Measurements from ENCODE around the gene TNIK.

The TNIK gene

GRCh38 chr3:171282041-171282440, 178.2 kb downstream of the TNIK start:
- no peaks in the 10 kb centered on the region for H3K4me1 ChIP-seq (ENCODE audit: insufficient read depth, insufficient read length)
- TF ChIP-seq SUZ12 (IDR thresholded peaks at IDR 0.05; ENCODE audit: extremely low read depth, insufficient read depth, insufficient read length) (no peak), YY1 (IDR thresholded peaks at IDR 0.05; ENCODE audit: insufficient read depth, insufficient read length) (no peak), ZNF274 (IDR thresholded peaks at IDR 0.05; ENCODE audit: low read depth, low read length) (no peak)
- no peak for DNase-seq (ENCODE audit: low read depth, low spot score)
- H3K9me3 ChIP-seq (ENCODE audit: insufficient read depth, low read length): no peaks in the 10 kb centered on the region
- H3K36me3 ChIP-seq (ENCODE audit: insufficient read depth, insufficient read length, low read length): no peaks in the 10 kb centered on the region
- H3K27me3 ChIP-seq (ENCODE audit: insufficient read depth, insufficient read length): no peaks in the 10 kb centered on the region
- H3K4me3 ChIP-seq (ENCODE audit: insufficient read length, low read depth): no peak overlapping the region
- H3K9ac ChIP-seq (ENCODE audit: insufficient read length, low read depth): no peak overlapping the region

DNA sequence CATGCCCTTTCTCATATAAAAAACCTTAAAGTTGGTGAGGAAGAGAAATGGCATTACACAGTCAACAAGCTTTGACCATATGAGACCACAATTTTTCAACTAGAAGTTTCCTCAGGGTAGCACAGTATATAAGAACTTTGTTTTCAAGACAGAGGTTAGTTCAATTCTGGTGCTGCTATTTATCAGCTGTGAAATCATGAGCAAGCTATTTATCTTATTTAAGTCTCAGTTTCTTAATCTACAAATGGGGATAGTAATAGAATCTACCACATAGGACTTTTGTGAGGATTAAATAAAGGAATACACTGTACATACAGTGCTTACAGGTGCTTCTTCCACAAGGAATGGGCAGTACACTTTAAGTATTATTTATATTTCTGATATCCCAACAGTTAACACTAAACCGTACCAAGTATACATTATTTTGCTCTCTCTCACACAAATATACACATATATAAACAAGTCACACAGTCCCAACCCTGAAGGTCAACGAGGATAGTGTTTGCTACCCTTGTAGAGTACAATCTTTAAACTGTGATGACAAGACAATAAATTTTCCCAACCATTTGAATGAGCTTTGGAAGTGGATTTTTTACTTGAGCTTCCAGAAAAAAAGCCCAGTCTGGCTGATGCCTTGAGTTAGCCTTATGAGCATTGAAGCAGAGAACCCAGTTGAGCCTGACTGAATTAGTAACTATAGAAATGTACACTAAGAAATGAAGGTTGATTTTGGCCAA, 178.8 kb downstream of the TNIK start:
- no peaks in the 10 kb centered on the region for H3K36me3 ChIP-seq (ENCODE audit: insufficient read depth, insufficient read length, low read length)
- H3K4me3 ChIP-seq (ENCODE audit: insufficient read length, low read depth): no peak overlapping the region
- H3K9ac ChIP-seq (ENCODE audit: insufficient read length, low read depth): no peak overlapping the region
- H3K27me3 ChIP-seq (ENCODE audit: insufficient read depth, insufficient read length): no peaks in the 10 kb centered on the region
- no peak for DNase-seq (ENCODE audit: low read depth, low spot score)
- H3K9me3 ChIP-seq (ENCODE audit: insufficient read depth, low read length): no peaks in the 10 kb centered on the region
- TF ChIP-seq YY1 (IDR thresholded peaks at IDR 0.05; ENCODE audit: insufficient read depth, insufficient read length): no peak
- no peak for TF ChIP-seq SUZ12 (IDR thresholded peaks at IDR 0.05; ENCODE audit: extremely low read depth, insufficient read depth, insufficient read length)
- H3K4me1 ChIP-seq (ENCODE audit: insufficient read depth, insufficient read length): no peaks in the 10 kb centered on the region

GRCh38 chr3:171279972-171280371, 180.2 kb downstream of the TNIK start:
- no peaks in the 10 kb centered on the region for H3K36me3 ChIP-seq (ENCODE audit: insufficient read depth, insufficient read length, low read length)
- no peaks in the 10 kb centered on the region for H3K4me1 ChIP-seq (ENCODE audit: insufficient read depth, insufficient read length)
- H3K9ac ChIP-seq (ENCODE audit: insufficient read length, low read depth): no peak overlapping the region
- H3K4me3 ChIP-seq (ENCODE audit: insufficient read length, low read depth): no peak overlapping the region
- no peak for DNase-seq (ENCODE audit: low read depth, low spot score)
- H3K27me3 ChIP-seq (ENCODE audit: insufficient read depth, insufficient read length): no peaks in the 10 kb centered on the region
- TF ChIP-seq ZNF274 (IDR thresholded peaks at IDR 0.05; ENCODE audit: low read depth, low read length): no peak
- no peak for TF ChIP-seq YY1 (IDR thresholded peaks at IDR 0.05; ENCODE audit: insufficient read depth, insufficient read length)
- TF ChIP-seq SUZ12 (IDR thresholded peaks at IDR 0.05; ENCODE audit: extremely low read depth, insufficient read depth, insufficient read length): no peak
- H3K9me3 ChIP-seq (ENCODE audit: insufficient read depth, low read length): no peaks in the 10 kb centered on the region

DNA sequence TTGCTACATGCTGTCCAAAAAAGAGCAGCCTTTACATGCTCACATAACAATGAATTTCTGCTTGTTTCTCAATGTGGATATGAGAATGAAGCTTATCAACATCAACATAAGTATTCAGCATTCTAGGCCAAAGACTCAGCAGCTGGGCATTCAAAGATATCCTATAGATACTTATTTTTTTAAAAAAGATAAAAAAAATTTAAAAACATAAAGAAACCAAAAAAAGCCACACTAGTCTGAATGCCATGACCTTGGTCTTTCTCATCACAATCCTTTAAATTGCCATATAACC, 182.0 kb downstream of the TNIK start:
- Histone ChIP-seq H3K27me3 (ENCODE audit: insufficient read depth, insufficient read length) (no peaks in the 10 kb centered on the region), H3K36me3 (ENCODE audit: insufficient read depth, insufficient read length, low read length) (no peaks in the 10 kb centered on the region), H3K4me3 (ENCODE audit: insufficient read length, low read depth) (no peak overlapping the region), H3K9me3 (ENCODE audit: insufficient read depth, low read length) (no peaks in the 10 kb centered on the region), H3K9ac (ENCODE audit: insufficient read length, low read depth) (no peak overlapping the region), H3K4me1 (ENCODE audit: insufficient read depth, insufficient read length) (no peaks in the 10 kb centered on the region)
- TF ChIP-seq ZNF274 (IDR thresholded peaks at IDR 0.05; ENCODE audit: low read depth, low read length): no peak
- TF ChIP-seq YY1 (IDR thresholded peaks at IDR 0.05; ENCODE audit: insufficient read depth, insufficient read length): no peak
- TF ChIP-seq SUZ12 (IDR thresholded peaks at IDR 0.05; ENCODE audit: extremely low read depth, insufficient read depth, insufficient read length): no peak
- no peak for DNase-seq (ENCODE audit: low read depth, low spot score)

- no peak for DNase-seq (ENCODE audit: low read depth, low spot score)
- H3K4me3 ChIP-seq (ENCODE audit: insufficient read length, low read depth): no peak overlapping the region
- H3K9me3 ChIP-seq (ENCODE audit: insufficient read depth, low read length): no peaks in the 10 kb centered on the region
- H3K36me3 ChIP-seq (ENCODE audit: insufficient read depth, insufficient read length, low read length): no peaks in the 10 kb centered on the region
- no peak overlapping the region for H3K9ac ChIP-seq (ENCODE audit: insufficient read length, low read depth)
- no peaks in the 10 kb centered on the region for H3K27me3 ChIP-seq (ENCODE audit: insufficient read depth, insufficient read length)
- H3K4me1 ChIP-seq (ENCODE audit: insufficient read depth, insufficient read length): no peaks in the 10 kb centered on the region
- TF ChIP-seq SUZ12 (IDR thresholded peaks at IDR 0.05; ENCODE audit: extremely low read depth, insufficient read depth, insufficient read length) (no peak), YY1 (IDR thresholded peaks at IDR 0.05; ENCODE audit: insufficient read depth, insufficient read length) (no peak), ZNF274 (IDR thresholded peaks at IDR 0.05; ENCODE audit: low read depth, low read length) (no peak)
Measured at GRCh38 chr3:171277456-171278298, 182.5 kb downstream of the TNIK start.

- Histone ChIP-seq H3K36me3 (ENCODE audit: insufficient read depth, insufficient read length, low read length) (no peaks in the 10 kb centered on the region), H3K9me3 (ENCODE audit: insufficient read depth, low read length) (no peaks in the 10 kb centered on the region)
- TF ChIP-seq YY1 (IDR thresholded peaks at IDR 0.05; ENCODE audit: insufficient read depth, insufficient read length) (no peak), ZNF274 (IDR thresholded peaks at IDR 0.05; ENCODE audit: low read depth, low read length) (no peak), SUZ12 (IDR thresholded peaks at IDR 0.05; ENCODE audit: extremely low read depth, insufficient read depth, insufficient read length) (no peak)
Measured at GRCh38 chr3:171276923-171277322, 183.3 kb downstream of the TNIK start.

DNA sequence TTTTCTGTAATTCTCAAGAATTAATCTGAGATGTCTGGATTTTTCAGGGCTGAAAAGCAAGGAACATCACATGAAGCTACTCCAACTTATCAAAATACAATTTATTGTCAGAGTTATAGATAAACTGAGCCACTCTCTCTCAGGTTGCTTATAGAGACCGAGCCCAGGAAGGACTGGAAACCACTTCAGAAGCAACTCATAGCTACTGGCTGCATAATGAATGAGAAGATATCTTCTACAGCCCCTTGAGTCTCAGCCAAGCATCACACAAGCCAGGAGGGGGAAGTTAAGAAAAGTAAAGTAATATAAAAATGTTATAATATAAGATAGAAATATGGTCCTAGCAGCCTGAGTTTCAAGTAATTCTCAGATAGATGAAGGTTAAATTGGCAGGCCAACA, 186.0 kb downstream of the TNIK start:
- Histone ChIP-seq H3K9me3 (ENCODE audit: insufficient read depth, low read length) (no peaks in the 10 kb centered on the region), H3K4me1 (ENCODE audit: insufficient read depth, insufficient read length) (no peaks in the 10 kb centered on the region), H3K9ac (ENCODE audit: insufficient read length, low read depth) (no peak overlapping the region), H3K4me3 (ENCODE audit: insufficient read length, low read depth) (no peak overlapping the region), H3K36me3 (ENCODE audit: insufficient read depth, insufficient read length, low read length) (no peaks in the 10 kb centered on the region), H3K27me3 (ENCODE audit: insufficient read depth, insufficient read length) (no peaks in the 10 kb centered on the region)
- DNase-seq (ENCODE audit: low read depth, low spot score): no peak
- TF ChIP-seq ZNF274 (IDR thresholded peaks at IDR 0.05; ENCODE audit: low read depth, low read length): no peak
- no peak for TF ChIP-seq YY1 (IDR thresholded peaks at IDR 0.05; ENCODE audit: insufficient read depth, insufficient read length)

More at GRCh38 chr3:171276923-171277322, 183.3 kb downstream of the TNIK start:
- H3K27me3 ChIP-seq (ENCODE audit: insufficient read depth, insufficient read length): no peaks in the 10 kb centered on the region
- H3K9ac ChIP-seq (ENCODE audit: insufficient read length, low read depth): no peak overlapping the region
- DNase-seq (ENCODE audit: low read depth, low spot score): no peak
- no peaks in the 10 kb centered on the region for H3K4me1 ChIP-seq (ENCODE audit: insufficient read depth, insufficient read length)
- H3K4me3 ChIP-seq (ENCODE audit: insufficient read length, low read depth): no peak overlapping the region
